ENCODE results near the gene ATP2A1. TPM values are rescaled to one million over a fixed set of nuclear protein-coding genes. Genes with fewer than 3 reads are reported as not detected.

Gene ATP2A1
- total and polyA plus RNA-seq, 2 experiments from 2014 or later: 2.6 TPM

- Histone ChIP-seq H3K4me3 (peak within 1 kb of the TSS; percentile 80), H3K36me3 (peaks cover 29% of the 10 kb centered on the region), H3K27me3 (no peaks in the 10 kb centered on the region), H3K4me1 (ENCODE audit: low read depth) (peaks cover 6% of the 10 kb centered on the region), H3K9me3 (ENCODE audit: low read depth) (no peaks in the 10 kb centered on the region), H3K27ac (peak within 1 kb of the TSS; percentile 61)
- DNase-seq (ENCODE audit: low read depth in 1 of 2, low spot score in 1 of 2): peak; percentile 99 to 100
- TF ChIP-seq CTCF (IDR thresholded peaks at IDR 0.05; ENCODE audit: low read depth, low read length): no peak
These were observed 72.5 kb downstream of the ATP2A1 start, which contains the start of gene NFATC2IP for GRCh38 chr16:28950648-28951409. TSS of gene NFATC2IP (plus strand) at chr16:28950937. CDS start at chr16:28951012, 75 bp downstream.

- H3K9me3 ChIP-seq (ENCODE audit: low read depth): no peaks in the 10 kb centered on the region
- peak overlapping the region; percentile 80 for H3K4me3 ChIP-seq
- TF ChIP-seq CTCF (IDR thresholded peaks at IDR 0.05; ENCODE audit: low read depth, low read length): no peak
- H3K4me1 ChIP-seq (ENCODE audit: low read depth): peaks cover 6% of the 10 kb centered on the region
- peak overlapping the region; percentile 42 for H3K27ac ChIP-seq
- DNase-seq (ENCODE audit: low read depth in 1 of 2, low spot score in 1 of 2): no peak
- H3K27me3 ChIP-seq: no peaks in the 10 kb centered on the region
- H3K36me3 ChIP-seq: peaks cover 36% of the 10 kb centered on the region
These were observed 73.2 kb downstream of the ATP2A1 start for GRCh38 chr16:28951410-28951943.

Other genes starting within 250 kb of the ATP2A1 start
- gene NPIPB8, start 240.4 kb upstream of the ATP2A1 start, total RNA-seq: not detected in 2 replicates
- 1.4 and 2.4 TPM in 2 replicates for gene NPIPB8, start 240.4 kb upstream of the ATP2A1 start, polyA plus RNA-seq
- gene EIF3C, start 167.0 kb upstream of the ATP2A1 start, total RNA-seq: 287 and 310 TPM in 2 replicates
- gene EIF3C, start 167.0 kb upstream of the ATP2A1 start, polyA plus RNA-seq: 381 and 388 TPM in 2 replicates
- 1.2 and 1.5 TPM in 2 replicates for gene NPIPB9, start 126.7 kb upstream of the ATP2A1 start, total RNA-seq
- 1.8 and 2.1 TPM in 2 replicates for gene NPIPB9, start 126.7 kb upstream of the ATP2A1 start, polyA plus RNA-seq
- gene ATXN2L, start 55.5 kb upstream of the ATP2A1 start, total RNA-seq: 70.9 and 81.2 TPM in 2 replicates
- 116 and 129 TPM in 2 replicates for gene ATXN2L, start 55.5 kb upstream of the ATP2A1 start, polyA plus RNA-seq
- gene TUFM, start 32.1 kb upstream of the ATP2A1 start, total RNA-seq: 220 and 225 TPM in 2 replicates
- gene TUFM, start 32.1 kb upstream of the ATP2A1 start, polyA plus RNA-seq: 305 and 359 TPM in 2 replicates
- gene SH2B1, start 14.6 kb upstream of the ATP2A1 start, total RNA-seq: 79.5 and 92.0 TPM in 2 replicates
- gene SH2B1, start 14.6 kb upstream of the ATP2A1 start, polyA plus RNA-seq: 37.7 and 41.1 TPM in 2 replicates
- gene RABEP2, start 46.8 kb downstream of the ATP2A1 start, total RNA-seq: 74.0 and 87.3 TPM in 2 replicates
- 30.8 and 34.4 TPM in 2 replicates for gene RABEP2, start 46.8 kb downstream of the ATP2A1 start, polyA plus RNA-seq
- 0.07 and 1.1 TPM in 2 replicates for gene CD19, start 53.5 kb downstream of the ATP2A1 start, total RNA-seq
- gene CD19, start 53.5 kb downstream of the ATP2A1 start, polyA plus RNA-seq: 1.3 TPM in 1 of 2 replicates, not detected in the other
- gene NFATC2IP, start 72.4 kb downstream of the ATP2A1 start, total RNA-seq: 32.9 and 71.6 TPM in 2 replicates
- 46.5 and 49.8 TPM in 2 replicates for gene NFATC2IP, start 72.4 kb downstream of the ATP2A1 start, polyA plus RNA-seq
- gene SPNS1, start 96.3 kb downstream of the ATP2A1 start, total RNA-seq: 54.4 and 69.8 TPM in 2 replicates
- gene SPNS1, start 96.3 kb downstream of the ATP2A1 start, polyA plus RNA-seq: 80.2 and 98.9 TPM in 2 replicates
- gene LAT, start 106.6 kb downstream of the ATP2A1 start, total RNA-seq: 1.2 and 1.5 TPM in 2 replicates
- 0.56 and 0.83 TPM in 2 replicates for gene LAT, start 106.6 kb downstream of the ATP2A1 start, polyA plus RNA-seq

Data from cardiac muscle cell (in vitro differentiated cells and primary cell).